Measurements from ENCODE around the gene ANTXRL. TPM values are rescaled to one million over a fixed set of nuclear protein-coding genes. Genes with fewer than 3 reads are reported as not detected.
A peak's percentile ranks its signal among the peaks of the same experiment; 100 is the strongest.

Gene ANTXRL
- total RNA-seq, 1 donor from 2014 or later = not detected

DNA sequence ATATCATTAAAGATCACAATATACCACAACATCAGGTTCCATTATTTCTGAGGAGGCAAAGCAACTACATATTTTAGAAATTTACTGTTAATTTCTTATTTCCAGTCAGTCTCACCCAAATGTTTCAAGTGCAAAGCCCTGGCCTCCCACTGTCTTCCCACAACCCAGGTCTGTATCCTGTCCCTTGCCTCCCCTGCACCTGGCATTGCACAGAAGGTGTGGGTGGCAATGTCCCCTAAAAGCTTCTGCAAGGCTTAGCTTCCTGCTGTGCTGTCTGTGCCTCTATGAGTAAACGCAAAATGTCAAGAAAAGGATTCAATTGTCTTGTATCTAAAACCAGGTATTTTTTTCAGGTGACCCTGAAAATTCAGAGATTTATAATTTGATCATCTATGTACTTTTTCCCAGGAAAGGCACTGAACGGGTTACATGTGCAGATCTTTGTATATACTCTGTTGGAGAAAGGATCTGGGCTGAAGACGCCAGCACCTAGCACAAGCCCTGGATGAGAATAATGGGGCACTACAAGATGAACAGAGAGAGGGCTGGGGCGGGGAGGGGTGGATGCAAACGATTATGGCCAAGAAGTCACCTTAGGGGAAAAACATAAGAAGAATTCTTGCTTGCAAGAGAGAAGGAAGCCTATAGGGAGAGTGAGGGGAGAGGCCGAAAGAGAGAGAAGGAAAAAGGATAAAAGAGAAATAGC lies 3.1 kb upstream of the ANTXRL start:
- no peaks in the 10 kb centered on the region for H3K27me3 ChIP-seq
- H3K4me1 ChIP-seq = peaks cover 0 to 8% of the 10 kb centered on the region in 2 donors
- intact Hi-C loops (cut with DNase I) = loop anchor here (1.0 to 10.0 kb wide), 4 partner anchors 31 to 1098 kb away; no protein-coding TSS in a partner anchor
- no peak for DNase-seq (ENCODE audit: low spot score in 2 of 2)
- H3K4me3 ChIP-seq = peak overlapping the region; percentile 72 to 84
- TF ChIP-seq, protein P1, sequence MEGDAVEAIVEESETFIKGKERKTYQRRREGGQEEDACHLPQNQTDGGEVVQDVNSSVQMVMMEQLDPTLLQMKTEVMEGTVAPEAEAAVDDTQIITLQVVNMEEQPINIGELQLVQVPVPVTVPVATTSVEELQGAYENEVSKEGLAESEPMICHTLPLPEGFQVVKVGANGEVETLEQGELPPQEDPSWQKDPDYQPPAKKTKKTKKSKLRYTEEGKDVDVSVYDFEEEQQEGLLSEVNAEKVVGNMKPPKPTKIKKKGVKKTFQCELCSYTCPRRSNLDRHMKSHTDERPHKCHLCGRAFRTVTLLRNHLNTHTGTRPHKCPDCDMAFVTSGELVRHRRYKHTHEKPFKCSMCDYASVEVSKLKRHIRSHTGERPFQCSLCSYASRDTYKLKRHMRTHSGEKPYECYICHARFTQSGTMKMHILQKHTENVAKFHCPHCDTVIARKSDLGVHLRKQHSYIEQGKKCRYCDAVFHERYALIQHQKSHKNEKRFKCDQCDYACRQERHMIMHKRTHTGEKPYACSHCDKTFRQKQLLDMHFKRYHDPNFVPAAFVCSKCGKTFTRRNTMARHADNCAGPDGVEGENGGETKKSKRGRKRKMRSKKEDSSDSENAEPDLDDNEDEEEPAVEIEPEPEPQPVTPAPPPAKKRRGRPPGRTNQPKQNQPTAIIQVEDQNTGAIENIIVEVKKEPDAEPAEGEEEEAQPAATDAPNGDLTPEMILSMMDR (IDR thresholded peaks at IDR 0.05) = no peak
- no peaks in the 10 kb centered on the region for H3K9me3 ChIP-seq
- H3K36me3 ChIP-seq = no peaks in the 10 kb centered on the region
- peak overlapping the region; percentile 78 to 88 for H3K27ac ChIP-seq

DNA sequence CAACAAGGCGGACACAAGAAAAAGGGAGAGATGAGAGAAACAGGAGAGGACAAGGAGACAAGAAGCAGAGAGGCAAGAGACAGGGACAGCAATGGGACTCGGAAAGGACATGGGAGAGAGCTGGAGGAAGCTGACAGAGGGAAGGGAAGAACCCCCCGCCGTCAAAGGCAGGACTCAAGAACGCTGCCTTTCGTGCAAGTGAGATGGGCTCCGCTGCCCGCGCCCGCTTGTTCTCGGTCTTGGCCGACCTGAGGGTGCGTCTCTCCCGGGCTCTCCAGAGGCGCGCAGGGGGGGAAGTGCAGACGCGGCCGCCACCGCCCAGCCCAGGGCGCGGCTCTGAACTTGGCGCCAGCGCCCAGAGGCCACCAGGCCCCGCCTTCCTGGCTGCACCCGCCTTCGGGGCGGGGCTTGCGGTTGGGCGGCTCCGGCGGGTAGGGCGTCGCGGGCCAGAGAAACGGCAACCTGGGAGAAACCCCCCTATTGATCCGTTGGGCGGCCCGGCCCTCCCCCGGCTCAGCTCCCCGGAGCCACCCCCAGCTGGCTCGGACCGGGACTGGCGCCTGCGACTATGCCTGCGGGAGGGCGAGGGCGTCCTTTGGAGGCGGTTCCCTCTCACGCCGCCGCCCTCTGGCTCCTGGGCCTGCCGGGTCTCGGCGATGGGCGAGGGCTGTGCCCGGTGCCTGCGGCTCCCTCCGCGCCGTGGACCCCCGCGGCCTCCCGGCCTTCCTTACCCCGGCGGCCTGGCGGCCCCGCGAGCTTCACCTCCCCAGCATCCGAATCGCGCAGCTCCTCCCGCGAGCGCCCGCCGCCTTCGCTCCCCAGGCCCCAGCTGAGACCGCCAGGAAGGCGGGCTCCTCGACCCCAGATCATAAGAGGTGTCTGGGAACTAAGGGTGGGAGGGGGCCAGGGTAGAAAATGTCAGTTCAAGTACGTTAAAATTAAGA lies 2.2 kb upstream of the ANTXRL start:
- Histone ChIP-seq H3K27me3 (no peaks in the 10 kb centered on the region), H3K36me3 (no peaks in the 10 kb centered on the region), H3K4me1 (peaks cover 0 to 8% of the 10 kb centered on the region in 2 donors), H3K9me3 (no peaks in the 10 kb centered on the region), H3K4me3 (peak overlapping the region; percentile 72 to 84), H3K27ac (peak overlapping the region; percentile 78 to 88)
- DNase-seq (ENCODE audit: low spot score in 2 of 2) = peak; percentile 24 to 91
- intact Hi-C loops (cut with DNase I) = loop anchor here (1.0 to 10.0 kb wide), 3 partner anchors 56 to 1097 kb away; no protein-coding TSS in a partner anchor
- TF ChIP-seq, protein P1 (IDR thresholded peaks at IDR 0.05) = no peak

- Histone ChIP-seq H3K4me1 (peaks cover 0 to 8% of the 10 kb centered on the region in 2 donors), H3K27me3 (no peaks in the 10 kb centered on the region), H3K9me3 (no peaks in the 10 kb centered on the region), H3K4me3 (peak overlapping the region; percentile 72 to 84), H3K36me3 (no peaks in the 10 kb centered on the region), H3K27ac (peak overlapping the region in 1 of 2 donors; percentile 78)
- intact Hi-C loops (cut with DNase I) = loop anchor here (2.0 to 10.0 kb wide), 2 partner anchors 56 to 260 kb away; no protein-coding TSS in a partner anchor
- peak in 1 of 2 donors; percentile 41 for DNase-seq (ENCODE audit: low spot score in 2 of 2)
- TF ChIP-seq, protein P1 (IDR thresholded peaks at IDR 0.05) = no peak
Measured at GRCh38 chr10:46285300-46285699, 1.5 kb upstream of the ANTXRL start.

DNA sequence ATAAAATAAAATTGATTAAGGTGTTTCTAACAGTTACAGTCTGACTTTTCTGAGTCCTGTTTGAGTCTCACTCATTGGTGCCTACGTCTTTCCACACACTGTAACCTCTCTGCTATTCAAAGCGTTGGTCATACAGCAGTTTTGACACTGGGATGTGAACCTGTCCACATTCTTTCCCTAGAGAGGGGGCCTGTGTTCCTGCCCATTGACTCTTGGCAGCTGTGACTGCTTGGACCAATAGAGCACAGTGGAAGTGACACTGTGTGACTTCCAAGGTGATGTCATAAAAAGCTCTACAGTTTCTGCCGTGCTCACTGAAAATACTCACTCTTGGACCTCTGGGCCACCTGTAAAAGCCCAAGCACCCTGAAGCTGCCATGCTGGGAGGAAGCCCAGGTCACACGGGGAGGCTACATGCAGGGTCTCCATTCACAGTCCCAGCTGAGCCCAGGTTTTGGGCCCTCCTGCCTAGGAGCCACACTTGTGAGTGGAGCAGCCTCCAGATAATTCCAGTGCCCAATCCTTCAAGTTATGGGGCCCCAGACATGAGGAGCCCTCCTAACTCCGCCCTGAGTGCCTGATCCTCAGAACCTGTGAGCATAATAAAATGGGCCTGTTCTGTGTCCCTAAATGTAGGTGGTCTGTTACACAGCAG lies 704 bp upstream of the ANTXRL start:
- no peaks in the 10 kb centered on the region for H3K9me3 ChIP-seq
- peak in 1 of 2 donors; percentile 41 for DNase-seq (ENCODE audit: low spot score in 2 of 2)
- H3K27me3 ChIP-seq = no peaks in the 10 kb centered on the region
- H3K27ac ChIP-seq = no peak overlapping the region
- TF ChIP-seq, protein P1 (IDR thresholded peaks at IDR 0.05) = no peak
- H3K4me1 ChIP-seq = peaks cover 0 to 8% of the 10 kb centered on the region in 2 donors
- intact Hi-C loops (cut with DNase I) = loop anchor here (2.0 to 10.0 kb wide), 2 partner anchors 57 to 261 kb away; no protein-coding TSS in a partner anchor
- H3K36me3 ChIP-seq = no peaks in the 10 kb centered on the region
- no peak overlapping the region for H3K4me3 ChIP-seq

DNA sequence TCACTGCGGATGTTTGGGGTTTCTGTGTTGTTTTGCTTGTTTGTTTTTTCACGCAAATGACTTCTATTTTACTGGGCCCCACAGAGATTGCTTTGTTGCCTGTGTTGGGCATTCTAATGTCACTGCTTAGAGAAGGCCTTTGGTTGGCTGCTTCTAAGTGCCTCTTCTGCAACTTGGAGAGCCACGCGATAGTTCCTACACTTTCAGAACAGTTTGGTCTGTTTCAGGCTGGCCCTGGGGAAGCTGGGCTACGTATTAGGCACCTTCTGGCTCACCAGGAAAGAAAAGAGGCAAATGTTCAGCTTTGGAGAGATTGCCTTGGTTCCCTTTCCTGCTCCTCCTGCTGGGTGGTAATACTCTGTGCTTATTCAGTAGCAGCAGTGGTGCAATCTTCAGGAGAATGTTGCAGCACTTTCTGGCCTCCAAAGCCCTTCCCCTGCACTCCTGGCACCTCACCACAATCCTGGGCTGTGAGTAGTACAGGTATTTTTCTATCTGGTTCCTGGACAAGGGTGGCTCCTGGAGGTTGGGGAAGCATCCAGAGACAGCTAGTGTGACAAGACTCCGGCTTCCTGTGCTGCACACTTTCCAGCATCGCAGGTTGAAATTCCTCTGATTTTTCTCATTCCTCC lies 1.2 kb downstream of the ANTXRL start:
- Histone ChIP-seq H3K36me3 (no peaks in the 10 kb centered on the region), H3K4me1 (peaks cover 0 to 5% of the 10 kb centered on the region in 2 donors), H3K27ac (no peak overlapping the region), H3K27me3 (no peaks in the 10 kb centered on the region), H3K4me3 (no peak overlapping the region), H3K9me3 (no peaks in the 10 kb centered on the region)
- no peak for DNase-seq (ENCODE audit: low spot score in 2 of 2)
- intact Hi-C loops (cut with DNase I) = loop anchor here (10.0 kb wide), 1 partner anchor 263 kb away; no protein-coding TSS in a partner anchor
- TF ChIP-seq, protein P1 (IDR thresholded peaks at IDR 0.05) = no peak
